Duodenal mucosa (tissue), 2 donors: Measurements from ENCODE around the gene NRP2.

Experiments used
- H3K27ac ChIP-seq: one replicate; pipeline ENCODE4 v1.7.0; 2013; ENCODE audit warnings: low read depth, low read length
- H3K27me3 ChIP-seq, 2 donors: one replicate each; pipeline ENCODE4 v1.7.0; 2013; ENCODE audit warnings: low read length in 2 of 2, control low read depth in 1 of 2; ENCODE audit not compliant: insufficient read depth in 2 of 2, control insufficient read depth in 1 of 2
- H3K36me3 ChIP-seq, 2 donors: one replicate each; pipeline ENCODE4 v1.7.0; 2013; ENCODE audit warnings: low read length in 2 of 2, control low read depth in 1 of 2; ENCODE audit not compliant: insufficient read depth in 2 of 2, control insufficient read depth in 1 of 2
- H3K4me1 ChIP-seq, 2 donors: one replicate each; pipeline ENCODE4 v1.7.0; 2013; ENCODE audit warnings: low read length in 2 of 2, control low read depth in 1 of 2; ENCODE audit not compliant: insufficient read depth in 2 of 2, control insufficient read depth in 1 of 2
- H3K4me3 ChIP-seq, 2 donors: one replicate each; pipeline ENCODE4 v1.7.0; 2013; ENCODE audit warnings: low read length in 2 of 2, low read depth in 1 of 2
- H3K9ac ChIP-seq, 2 donors: one replicate each; pipeline ENCODE4 v1.7.0; 2013; ENCODE audit warnings: low read length in 2 of 2, low read depth in 1 of 2
- H3K9me3 ChIP-seq, 2 donors: one replicate each; pipeline ENCODE4 v1.7.0; 2013; ENCODE audit warnings: low read length in 2 of 2, control low read depth in 1 of 2; ENCODE audit not compliant: control insufficient read depth in 1 of 2

The NRP2 gene

GRCh38 chr2:205658572-205658971 lies 23.7 kb upstream of the NRP2 start:
- Histone ChIP-seq H3K27me3 (no peaks in the 10 kb centered on the region), H3K36me3 (no peaks in the 10 kb centered on the region), H3K4me1 (no peaks in the 10 kb centered on the region), H3K27ac (no peak overlapping the region), H3K4me3 (no peak overlapping the region), H3K9ac (no peak overlapping the region), H3K9me3 (no peaks in the 10 kb centered on the region)

GRCh38 chr2:205659922-205660321 lies 22.4 kb upstream of the NRP2 start:
- Histone ChIP-seq H3K9ac (no peak overlapping the region), H3K27ac (no peak overlapping the region), H3K4me3 (no peak overlapping the region), H3K36me3 (no peaks in the 10 kb centered on the region), H3K4me1 (no peaks in the 10 kb centered on the region), H3K9me3 (no peaks in the 10 kb centered on the region), H3K27me3 (no peaks in the 10 kb centered on the region)

GRCh38 chr2:205660521-205661124 lies 21.7 kb upstream of the NRP2 start:
- H3K27ac ChIP-seq, result no peak overlapping the region
- no peak overlapping the region for H3K9ac ChIP-seq
- H3K4me1 ChIP-seq, result no peaks in the 10 kb centered on the region
- H3K27me3 ChIP-seq, result no peaks in the 10 kb centered on the region
- H3K36me3 ChIP-seq, result no peaks in the 10 kb centered on the region
- no peak overlapping the region for H3K4me3 ChIP-seq
- H3K9me3 ChIP-seq, result no peaks in the 10 kb centered on the region

- no peaks in the 10 kb centered on the region for H3K27me3 ChIP-seq
Observed at GRCh38 chr2:205661281-205661680, 21.0 kb upstream of the NRP2 start.

GRCh38 chr2:205662206-205662965 lies 19.9 kb upstream of the NRP2 start:
- H3K9ac ChIP-seq, result no peak overlapping the region
- H3K27me3 ChIP-seq, result no peaks in the 10 kb centered on the region
- no peak overlapping the region for H3K27ac ChIP-seq
- H3K4me1 ChIP-seq, result no peaks in the 10 kb centered on the region
- H3K9me3 ChIP-seq, result no peaks in the 10 kb centered on the region
- H3K4me3 ChIP-seq, result no peak overlapping the region
- no peaks in the 10 kb centered on the region for H3K36me3 ChIP-seq

More at GRCh38 chr2:205661281-205661680, 21.0 kb upstream of the NRP2 start:
- H3K9me3 ChIP-seq, result no peaks in the 10 kb centered on the region
- H3K27ac ChIP-seq, result no peak overlapping the region
- H3K4me3 ChIP-seq, result no peak overlapping the region
- H3K36me3 ChIP-seq, result no peaks in the 10 kb centered on the region
- H3K9ac ChIP-seq, result no peak overlapping the region
- no peaks in the 10 kb centered on the region for H3K4me1 ChIP-seq

- Histone ChIP-seq H3K27me3 (no peaks in the 10 kb centered on the region), H3K9me3 (no peaks in the 10 kb centered on the region), H3K4me3 (no peak overlapping the region), H3K27ac (no peak overlapping the region), H3K9ac (no peak overlapping the region), H3K4me1 (no peaks in the 10 kb centered on the region), H3K36me3 (no peaks in the 10 kb centered on the region)
Observed at GRCh38 chr2:205665791-205666190, 16.5 kb upstream of the NRP2 start.

- Histone ChIP-seq H3K4me3 (no peak overlapping the region), H3K9me3 (no peaks in the 10 kb centered on the region), H3K4me1 (no peaks in the 10 kb centered on the region), H3K27me3 (no peaks in the 10 kb centered on the region), H3K9ac (no peak overlapping the region), H3K27ac (no peak overlapping the region), H3K36me3 (no peaks in the 10 kb centered on the region)
Observed at GRCh38 chr2:205670292-205670691, 12.0 kb upstream of the NRP2 start.

- no peak overlapping the region for H3K4me3 ChIP-seq
- H3K9me3 ChIP-seq, result no peaks in the 10 kb centered on the region
- no peaks in the 10 kb centered on the region for H3K27me3 ChIP-seq
- peaks cover 0 to under 1% of the 10 kb centered on the region in 2 donors for H3K4me1 ChIP-seq
- H3K36me3 ChIP-seq, result no peaks in the 10 kb centered on the region
- no peak overlapping the region for H3K27ac ChIP-seq
- no peak overlapping the region for H3K9ac ChIP-seq
Observed at GRCh38 chr2:205673312-205673711, 9.0 kb upstream of the NRP2 start.

GRCh38 chr2:205675861-205676516 lies 6.3 kb upstream of the NRP2 start:
- H3K9ac ChIP-seq, result no peak overlapping the region
- H3K36me3 ChIP-seq, result no peaks in the 10 kb centered on the region
- no peak overlapping the region for H3K27ac ChIP-seq
- peaks cover 6 to 7% of the 10 kb centered on the region in 2 donors for H3K27me3 ChIP-seq
- H3K4me1 ChIP-seq, result peaks cover 0 to 8% of the 10 kb centered on the region in 2 donors
- no peak overlapping the region for H3K4me3 ChIP-seq
- no peaks in the 10 kb centered on the region for H3K9me3 ChIP-seq

GRCh38 chr2:205678541-205679142 lies 3.7 kb upstream of the NRP2 start:
- H3K4me1 ChIP-seq, result peaks cover 13 to 15% of the 10 kb centered on the region in 2 donors
- no peak overlapping the region for H3K4me3 ChIP-seq
- H3K27ac ChIP-seq, result no peak overlapping the region
- H3K36me3 ChIP-seq, result no peaks in the 10 kb centered on the region
- H3K9ac ChIP-seq, result no peak overlapping the region
- H3K27me3 ChIP-seq, result peaks cover 20 to 25% of the 10 kb centered on the region in 2 donors
- H3K9me3 ChIP-seq, result no peaks in the 10 kb centered on the region
